ENCODE results near the gene INSRR.

Gene INSRR

DNA sequence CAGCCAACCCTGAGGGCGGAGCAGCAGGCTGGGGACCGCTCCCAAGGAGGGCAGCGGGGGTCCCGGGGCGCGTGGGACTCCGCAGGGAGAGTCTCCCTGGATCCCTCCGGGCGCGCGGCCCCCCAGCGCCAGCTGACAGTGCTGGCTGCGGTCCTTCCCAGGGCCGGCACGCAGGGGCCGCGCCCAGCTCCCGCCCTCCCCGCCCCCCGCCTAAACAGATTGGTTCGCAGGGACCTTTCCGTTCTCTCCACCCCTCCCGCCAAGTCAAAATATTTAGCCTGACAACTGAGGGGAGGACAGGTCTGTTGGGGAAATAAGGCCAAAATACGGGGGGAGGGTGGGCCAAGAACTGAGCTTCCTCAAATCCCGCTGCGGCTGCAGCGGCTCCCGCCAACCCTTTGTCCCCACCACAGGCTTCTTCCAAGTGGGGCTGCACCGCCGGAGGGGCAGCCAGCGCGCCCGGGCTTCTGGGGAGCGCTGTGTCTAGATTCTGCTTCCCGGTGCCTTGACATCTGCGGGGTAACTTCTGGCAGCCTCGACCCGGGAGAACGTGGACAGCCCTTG, at the start of gene INSRR:
Gene INSRR, minus strand, starts transcription at position 159 of the 564 bp plus-strand sequence. CDS start 496 bp downstream, outside the sequence.
- DNase-seq: no peak

DNA sequence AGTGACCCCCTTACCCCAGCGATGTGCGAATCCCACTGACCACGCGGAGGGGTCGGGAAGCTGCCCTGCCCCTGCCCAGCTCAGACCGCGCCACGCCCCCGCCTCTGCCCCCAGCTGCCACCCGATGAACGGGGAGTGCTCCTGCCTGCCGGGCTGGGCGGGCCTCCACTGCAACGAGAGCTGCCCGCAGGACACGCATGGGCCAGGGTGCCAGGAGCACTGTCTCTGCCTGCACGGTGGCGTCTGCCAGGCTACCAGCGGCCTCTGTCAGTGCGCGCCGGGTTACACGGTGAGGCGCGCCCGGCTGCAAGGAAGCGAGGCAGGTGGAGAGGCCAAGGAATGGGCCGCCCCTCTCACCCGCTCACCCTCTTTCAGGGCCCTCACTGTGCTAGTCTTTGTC, 49.6 kb upstream of the INSRR start:
- DNase-seq: no peak

DNA sequence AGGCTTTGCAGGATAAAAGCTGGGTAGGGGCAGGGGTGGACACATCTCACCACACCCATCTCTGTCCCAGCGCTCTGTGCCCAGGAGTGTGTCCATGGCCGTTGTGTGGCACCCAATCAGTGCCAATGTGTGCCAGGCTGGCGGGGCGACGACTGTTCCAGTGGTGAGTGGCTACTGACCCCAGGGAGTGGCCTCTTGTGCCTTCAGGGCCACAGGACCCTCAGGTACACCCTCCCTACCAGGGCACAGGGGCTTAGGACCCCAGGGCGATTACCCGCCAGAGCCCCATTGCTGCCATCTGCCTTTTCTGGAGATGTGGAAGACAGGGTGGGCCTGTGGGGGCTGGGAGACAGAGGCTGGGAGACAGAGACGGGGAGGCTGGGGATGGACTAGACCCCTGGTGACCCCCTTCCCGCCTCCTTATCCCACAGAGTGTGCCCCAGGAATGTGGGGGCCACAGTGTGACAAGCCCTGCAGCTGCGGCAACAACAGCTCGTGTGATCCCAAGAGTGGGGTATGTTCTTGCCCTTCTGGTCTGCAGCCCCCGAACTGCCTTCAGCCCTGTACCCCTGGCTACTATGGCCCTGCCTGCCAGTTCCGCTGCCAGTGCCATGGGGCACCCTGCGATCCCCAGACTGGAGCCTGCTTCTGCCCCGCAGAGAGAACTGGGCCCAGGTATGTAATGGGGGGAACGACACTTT, 47.4 kb upstream of the INSRR start:
- DNase-seq: no peak

DNA sequence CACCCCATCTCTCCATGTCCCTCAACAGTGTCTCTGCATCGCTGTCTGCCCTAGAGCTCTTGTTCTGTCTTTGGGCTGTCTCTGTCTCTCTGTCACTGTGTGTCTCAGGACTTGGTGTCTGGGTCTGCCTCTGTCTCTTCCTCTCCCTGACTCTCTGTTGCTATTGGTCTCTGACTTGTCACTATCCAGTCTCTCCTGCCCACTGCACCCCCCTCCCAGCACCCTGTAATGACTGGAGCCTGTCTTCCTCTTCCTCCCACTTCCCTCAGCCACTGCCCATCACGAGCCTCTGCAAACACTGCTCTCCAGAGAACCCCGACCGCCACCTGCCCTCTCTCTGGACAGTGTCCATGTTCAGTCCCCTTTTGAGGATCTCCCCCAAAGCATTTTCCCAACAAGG, 46.7 kb upstream of the INSRR start:
- no peak for DNase-seq

DNA sequence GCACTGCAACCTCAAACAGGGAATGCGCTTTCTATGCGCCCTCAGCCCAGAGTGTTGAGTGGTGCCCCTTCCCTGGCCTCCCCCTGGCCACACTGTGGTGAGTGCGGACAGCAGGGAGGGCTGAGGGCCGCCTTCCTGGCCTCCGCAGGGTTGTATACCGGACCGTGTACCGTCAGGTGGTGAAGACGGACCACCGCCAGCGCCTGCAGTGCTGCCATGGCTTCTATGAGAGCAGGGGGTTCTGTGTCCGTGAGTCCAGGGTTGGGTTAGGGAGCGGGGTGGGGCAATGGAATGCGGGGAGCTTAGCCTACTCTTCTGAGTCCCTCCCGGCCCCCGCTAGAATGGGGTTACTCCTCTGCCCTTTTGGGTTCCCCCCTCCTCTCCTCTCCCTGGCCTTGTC, 46.3 kb upstream of the INSRR start:
- DNase-seq: no peak

DNA sequence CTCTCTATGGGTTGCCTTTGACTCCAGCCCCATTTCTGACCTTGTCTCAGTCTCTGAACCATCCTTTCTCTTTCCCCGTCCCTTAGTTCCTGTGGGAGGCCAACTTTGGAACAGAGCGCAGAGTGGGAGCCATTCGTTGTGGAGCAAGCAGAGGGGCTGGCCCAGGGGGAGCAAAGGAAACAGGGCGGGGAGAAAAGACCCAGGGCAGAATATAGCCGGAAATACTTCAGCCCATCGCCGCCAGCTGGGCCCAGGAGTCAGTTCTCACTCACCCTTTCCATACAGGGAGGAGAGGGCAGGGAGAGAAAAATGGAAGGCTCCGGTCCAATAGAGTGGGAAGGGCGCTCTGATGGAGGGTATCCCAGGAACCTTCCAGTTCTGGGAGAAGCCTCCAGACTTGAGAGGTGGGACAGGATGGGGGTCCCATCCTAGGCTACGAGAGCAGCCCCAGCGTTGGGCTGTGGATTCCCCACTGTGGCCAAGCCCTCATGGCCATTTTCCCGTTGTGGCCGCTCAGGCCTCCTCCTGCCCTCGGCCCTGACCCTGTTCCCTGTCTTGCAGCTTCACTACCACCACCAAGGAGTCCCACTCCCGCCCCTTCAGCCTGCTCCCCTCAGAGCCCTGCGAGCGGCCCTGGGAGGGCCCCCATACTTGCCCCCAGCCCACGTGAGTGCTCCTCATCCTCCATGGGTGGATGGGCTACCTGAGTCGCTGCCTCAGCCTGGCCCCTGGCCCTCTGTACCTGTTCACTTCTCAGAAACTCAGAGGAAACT, 45.5 kb upstream of the INSRR start:
- no peak for DNase-seq

DNA sequence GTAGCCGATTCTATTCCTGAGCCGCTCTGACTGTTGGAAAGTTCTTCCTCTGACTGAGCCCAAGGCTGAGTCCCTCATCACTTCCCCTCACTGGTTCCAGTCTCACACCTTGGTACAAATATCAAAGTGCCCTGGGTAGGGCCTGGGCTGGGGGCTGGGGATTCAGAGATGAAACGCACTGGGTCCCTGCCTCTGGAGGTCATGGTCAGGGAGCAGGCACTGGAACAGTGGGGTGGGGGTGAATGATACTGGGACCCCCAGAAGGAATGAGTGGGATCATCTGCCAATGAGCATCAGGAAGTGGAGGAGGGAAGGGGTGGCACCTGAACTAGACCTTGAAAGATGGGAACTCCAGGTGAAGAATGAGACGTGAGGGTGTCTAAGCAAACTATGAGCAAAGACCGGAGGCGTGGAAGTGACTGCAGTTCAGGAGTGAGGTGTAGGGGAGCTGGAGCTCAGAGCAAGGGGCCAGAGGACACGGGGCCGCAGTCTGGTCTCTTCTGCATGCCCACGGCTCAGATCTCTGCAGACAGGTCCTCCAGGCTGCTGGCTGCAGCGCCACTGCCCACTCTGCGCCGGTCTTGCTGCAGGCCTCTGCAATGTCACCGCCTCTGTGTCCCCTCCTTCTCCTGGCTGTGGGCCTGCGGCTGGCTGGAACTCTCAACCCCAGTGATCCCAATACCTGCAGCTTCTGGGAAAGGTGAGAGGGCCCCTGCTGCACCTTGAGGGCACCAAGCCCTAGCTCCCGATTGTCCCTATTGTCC, 44.6 kb upstream of the INSRR start:
- DNase-seq: no peak

DNA sequence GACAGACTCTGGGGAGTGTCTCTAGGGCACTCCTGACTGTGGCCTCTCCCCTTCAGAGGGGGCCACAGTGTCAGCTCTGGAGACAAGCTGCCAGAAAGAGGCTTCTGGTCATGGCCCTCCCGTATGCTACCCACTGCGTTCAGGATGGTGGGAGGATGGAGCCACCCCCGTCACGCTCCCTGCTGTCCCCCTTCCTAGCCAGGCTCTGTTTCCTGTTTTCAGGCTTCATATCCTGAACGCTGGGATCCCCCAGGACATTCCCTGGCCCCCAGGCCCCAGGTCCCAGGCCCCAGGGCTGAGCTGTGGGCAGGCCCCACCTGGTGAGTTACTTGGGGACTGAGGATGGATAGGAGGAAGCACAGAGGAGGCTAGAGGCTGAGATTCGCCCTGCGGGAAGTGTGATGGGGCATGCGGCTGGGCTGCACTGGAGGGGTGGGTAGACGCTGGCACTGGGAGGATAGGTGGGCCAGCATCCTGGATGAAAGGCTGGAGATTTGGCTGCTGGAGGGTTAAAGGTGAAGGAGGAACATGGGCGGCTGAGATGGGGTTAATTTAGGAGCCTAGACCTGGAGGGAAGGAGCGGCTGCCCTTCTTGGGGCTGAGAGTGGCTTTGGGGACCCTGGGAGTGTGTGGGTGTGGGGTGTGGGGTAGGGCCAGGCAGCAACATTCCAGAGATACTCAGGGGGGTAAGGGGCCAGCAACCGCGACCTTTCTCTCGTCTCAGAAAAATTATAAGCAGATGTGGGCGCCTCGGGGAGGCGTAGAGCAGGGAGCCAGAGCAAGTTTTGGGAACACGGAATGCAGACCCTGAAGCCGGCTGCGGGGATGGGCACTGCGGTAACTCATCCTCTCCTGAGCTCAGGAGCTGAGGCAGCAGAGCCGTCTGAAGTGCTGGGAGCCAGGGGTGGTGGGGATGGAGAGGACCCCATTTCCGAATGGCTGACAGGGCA, 43.3 kb upstream of the INSRR start:
- no peak for DNase-seq

DNA sequence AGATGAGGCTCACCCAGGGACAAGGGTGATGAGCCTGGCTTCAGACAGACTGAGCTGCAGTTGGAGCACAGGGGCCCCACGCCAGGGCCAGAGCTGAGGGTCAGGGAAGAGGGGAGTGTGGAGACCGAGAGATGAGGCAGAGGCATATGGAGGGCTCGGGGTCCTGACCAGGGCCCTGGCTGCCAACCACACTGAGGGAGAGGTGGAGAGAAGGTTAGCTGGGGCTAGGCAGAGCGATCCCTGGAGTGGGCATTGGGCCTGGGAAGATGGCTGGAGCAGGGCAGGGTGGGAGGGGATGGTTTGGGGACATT, 42.6 kb upstream of the INSRR start:
- DNase-seq: no peak

DNA sequence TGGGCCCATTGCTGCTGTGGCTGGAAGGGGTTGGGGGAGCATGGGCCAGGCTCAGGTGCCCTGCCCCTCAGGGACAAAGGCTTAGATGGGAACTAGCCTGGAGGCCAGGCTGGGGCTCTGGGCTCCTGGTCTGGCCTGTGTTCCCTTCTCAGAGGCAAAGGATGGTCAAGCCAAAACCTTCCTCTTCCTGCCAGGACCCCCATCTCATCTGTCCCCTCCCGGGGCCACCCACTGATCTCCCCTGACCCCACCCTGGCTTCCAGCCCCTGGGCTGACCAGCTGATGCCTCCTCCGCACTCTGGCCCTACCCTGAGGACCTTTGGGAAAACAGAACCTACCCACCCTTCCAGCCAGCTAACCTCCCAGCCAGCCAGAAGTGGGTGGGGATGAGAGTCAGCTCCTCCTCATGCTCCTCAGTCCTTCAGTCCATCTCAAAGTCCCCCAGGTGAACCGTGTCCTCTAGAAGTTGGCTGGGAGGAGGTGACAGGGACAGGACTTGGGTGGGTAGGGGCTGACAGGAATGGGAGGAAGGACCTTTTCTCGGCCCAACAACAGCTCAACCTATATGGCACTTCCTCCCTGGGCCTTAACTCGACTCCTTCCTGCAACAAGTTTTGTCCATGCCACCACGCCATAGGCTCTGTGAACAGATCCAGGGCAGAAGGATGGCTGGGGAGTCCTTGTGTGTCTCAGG, 42.1 kb upstream of the INSRR start:
- DNase-seq: no peak

DNA sequence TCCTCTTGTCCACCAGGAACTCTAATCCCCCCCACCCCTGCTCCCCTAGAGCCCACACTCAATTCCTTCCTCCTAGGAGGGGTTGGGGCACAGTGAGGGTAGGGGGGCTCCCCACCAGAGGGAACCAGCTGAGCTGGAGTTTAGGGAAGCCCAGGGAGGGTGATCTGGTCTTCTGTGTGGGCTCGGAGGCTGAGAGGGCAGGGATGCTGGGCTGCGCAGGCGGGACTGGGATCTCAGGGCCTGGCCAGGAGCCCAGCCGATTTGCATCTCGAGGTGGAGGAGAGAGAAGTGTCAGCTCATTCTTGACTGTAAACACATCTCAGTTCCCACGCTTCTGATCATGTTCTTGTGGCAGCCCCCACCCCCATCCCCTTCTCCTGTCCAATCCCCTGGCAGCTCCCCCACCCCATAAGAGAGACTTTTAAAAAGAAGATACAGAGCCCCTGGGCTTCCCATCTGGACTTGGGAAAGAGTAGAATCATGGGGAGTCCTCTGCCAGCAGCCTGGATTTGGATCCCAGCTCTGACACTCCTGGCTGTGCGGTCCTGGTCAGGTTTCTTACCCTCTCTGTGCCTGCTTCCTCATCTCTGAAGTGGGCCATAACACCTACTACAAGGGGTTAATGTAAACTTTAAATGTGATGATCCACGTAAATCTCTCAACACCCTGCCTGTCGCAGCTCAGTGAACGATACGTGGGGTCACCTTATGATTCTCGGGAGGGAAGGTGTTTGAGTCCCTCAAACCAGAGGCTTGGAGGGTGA, 41.2 kb upstream of the INSRR start:
- no peak for DNase-seq

DNA sequence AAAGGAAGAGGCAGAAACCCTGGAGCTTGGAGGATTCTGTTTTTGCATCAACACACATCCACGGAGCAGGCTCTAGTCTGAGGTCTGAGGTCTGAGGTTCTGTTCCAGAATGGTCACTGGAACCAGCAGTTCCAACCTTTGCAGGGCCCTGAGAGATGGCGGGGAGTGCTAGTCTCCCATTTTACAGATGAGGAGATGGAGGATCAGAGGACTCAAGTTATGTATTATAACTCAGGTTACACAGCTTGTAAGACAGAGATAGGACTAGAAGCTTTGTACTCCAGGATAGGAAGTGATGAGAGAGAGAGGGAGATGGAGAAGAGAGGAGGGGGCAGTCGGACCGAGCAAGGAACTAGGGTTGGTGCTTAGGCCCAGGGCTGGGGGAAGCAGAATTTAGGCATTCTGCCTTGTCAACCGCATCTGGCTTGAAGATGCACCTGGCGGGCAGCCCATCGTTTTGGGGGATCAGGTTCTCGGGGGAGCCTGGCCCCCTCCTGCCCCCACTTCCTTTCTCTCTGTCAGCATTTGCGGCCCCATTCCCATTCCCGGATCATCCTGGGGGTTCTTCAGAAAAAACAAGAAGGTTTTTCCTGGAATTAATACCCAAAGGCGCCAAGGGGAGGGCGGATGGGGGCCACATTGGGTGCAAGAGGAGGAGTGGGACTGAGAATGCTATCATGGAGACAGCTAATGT, 40.2 kb upstream of the INSRR start:
- no peak for DNase-seq

DNA sequence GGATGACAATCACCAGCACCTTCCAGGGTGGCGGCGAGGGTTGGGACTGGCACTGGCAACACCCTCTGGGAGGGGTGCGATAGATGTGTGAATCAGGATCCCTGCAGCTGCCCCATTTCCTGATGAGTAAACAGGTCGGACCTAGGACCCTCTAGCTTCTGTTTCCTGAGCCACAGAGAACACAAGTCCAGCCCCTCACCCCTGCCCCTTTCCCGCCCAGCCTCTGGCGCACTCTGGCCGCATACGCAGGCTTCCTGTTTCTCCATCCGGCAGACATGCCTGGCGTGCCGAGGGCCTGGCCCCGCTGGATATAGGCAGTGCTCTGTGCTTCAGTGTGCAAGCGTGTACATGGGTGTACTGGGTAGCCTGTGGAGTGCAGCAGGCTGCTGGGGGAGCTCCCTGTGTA, 39.2 kb upstream of the INSRR start:
- no peak for DNase-seq

DNA sequence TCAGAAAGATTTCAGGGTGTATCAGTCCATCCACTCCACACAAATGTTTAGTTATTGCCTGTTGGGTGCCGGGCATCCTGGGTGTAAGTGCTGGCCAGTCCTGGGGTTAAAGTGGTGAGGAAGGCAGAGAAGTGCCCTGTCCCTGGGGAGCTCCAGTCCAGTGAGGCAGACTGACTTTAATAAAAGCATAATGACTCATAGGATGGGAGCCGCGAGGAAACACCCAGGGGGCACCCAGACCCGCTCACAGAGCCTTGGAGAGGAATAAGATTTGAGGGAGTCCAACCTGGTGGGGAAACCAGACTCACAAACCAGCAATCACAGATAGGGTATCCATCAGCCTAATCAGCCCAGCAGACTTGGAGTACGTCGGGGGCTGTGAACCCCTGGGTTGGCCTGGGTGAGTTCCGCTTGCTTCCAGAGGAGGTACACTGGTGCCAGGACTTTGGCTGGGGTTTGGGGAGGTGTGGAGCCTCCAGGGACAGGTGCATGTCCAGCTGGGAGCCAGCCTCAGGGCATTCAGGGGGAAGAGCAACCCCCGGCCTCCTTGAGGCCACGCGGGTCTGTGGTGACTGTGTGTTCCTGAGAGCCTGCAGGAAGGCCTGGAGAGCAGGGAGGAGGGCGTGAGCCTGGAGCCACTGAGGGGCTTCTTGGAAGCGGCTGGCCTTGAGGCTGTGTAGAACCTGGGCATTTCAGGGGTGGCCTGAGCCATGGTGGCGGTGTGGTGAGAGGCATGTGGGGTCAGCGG, 38.3 kb upstream of the INSRR start:
- no peak for DNase-seq

DNA sequence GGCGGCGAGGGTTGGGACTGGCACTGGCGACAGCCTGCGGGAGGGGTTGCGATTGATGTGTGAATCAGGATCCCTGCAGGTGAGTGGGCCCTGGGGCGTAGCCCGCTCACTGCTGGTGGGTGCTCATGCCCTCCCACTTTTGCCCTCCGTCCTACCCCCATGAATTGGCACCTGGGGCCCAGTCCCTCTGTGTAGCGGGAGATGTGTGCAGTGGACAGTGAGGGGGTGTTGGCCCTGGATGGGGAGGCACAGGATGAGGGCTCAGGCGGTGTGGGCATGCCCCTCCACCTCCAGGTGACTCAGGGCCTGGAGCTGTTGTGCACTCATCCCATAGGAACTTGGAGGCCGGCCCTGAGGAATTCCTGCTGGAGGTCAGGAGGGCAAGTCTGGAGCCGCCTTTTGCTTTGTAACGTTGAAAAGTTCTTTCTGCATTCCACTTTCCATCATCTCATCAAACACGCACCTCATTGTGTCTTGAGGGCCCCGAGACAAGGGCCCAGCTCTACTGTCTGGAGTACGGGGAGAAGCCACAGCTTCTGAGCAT, 37.6 kb upstream of the INSRR start:
- no peak for DNase-seq

DNA sequence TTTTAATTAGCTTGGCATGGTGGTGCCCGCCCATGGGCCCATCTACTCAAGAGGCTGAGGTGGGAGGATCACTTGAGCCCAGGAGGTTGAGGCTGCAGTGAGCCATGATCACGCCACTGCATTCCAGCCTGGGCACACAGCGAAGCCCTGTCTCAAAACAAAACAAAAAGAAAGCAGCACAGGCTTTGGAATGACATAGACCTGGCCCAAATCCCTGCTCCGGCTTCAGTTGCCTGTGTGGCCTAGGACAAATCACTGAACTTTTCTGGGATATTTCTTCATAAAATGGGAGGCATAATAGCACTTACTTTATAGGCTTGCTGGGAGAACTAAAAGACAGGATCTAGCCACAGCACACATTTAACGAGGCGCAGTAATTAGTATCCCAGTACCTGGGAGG, 37.0 kb upstream of the INSRR start:
- no peak for DNase-seq

DNA sequence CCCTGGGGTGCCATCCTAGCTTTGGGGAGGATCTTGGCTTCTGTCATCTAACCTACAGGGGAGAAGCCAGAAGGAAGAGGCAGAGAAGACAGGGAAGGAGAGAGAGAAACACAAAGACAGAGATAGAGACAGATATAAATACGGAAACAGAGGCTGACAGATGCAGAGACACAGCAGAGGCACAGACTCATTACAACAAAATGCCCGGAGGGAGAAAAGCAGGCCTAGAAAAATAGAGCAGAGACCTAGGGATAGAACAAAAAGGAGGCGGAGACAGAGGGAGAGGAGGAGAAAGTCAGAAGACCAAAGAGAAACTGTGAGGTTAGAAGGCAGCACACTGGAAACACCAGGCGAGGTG, 36.5 kb upstream of the INSRR start:
- DNase-seq: no peak

DNA sequence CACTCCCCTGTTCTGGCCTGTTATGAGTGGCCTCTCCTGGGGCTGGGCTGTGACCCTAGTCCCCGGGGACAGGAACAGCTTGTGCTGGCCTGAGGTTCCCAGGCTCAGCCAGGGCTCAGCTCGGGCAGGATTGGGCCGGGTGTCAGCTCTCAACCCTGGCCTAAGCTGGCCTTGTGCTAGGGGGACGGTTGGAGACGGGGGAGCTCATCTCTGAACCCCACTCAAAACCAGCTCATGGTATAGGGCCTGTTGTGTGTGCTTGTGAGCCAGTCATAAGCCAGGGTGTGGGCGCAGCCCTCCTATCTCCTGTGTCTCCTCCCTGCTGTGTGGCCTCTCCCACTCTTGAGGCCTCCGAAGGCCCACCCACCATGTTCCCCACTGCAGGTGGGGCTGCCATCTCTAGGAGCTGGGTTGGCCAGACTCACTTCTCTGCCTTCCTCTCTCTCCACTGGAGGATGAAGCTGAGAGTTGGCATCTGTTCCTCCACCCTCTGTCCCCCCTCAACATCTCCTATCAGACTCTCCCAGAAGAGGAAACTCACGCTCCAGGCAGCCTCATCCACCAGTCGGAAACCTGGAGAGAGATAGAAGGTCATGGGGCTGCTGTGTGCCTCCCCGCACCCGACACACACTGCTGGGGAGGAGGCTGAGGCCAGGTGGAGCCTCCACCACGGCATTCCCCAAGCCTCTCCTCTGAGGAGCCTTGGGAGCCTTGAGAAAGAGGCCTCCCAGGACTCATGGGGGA, 36.0 kb upstream of the INSRR start:
- DNase-seq: no peak

DNA sequence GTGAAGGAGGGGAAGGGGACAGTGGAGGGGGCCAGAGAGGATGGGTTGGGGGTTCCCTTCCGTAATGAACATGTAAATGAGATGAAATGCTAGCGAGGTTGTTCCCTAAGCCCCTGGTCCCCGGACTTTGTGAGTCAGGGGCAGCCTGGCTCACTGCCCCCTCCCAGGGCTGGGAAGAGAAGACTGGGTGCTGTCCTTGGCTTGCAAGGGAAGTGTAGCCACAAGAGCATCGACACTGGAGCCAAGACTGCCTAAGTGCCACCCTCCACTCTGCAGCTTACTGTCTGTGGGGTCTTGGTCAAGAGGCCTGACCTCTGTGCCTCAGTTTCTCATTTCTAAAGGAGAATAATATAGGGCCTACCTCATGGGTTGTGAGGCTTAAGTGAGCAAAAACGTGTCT, 35.1 kb upstream of the INSRR start:
- no peak for DNase-seq

Measured in NCI-H510A (cell line).